ENCODE results near the gene GPR84.
A peak's percentile ranks its signal among the peaks of the same experiment; 100 is the strongest.

GPR84 gene

DNA sequence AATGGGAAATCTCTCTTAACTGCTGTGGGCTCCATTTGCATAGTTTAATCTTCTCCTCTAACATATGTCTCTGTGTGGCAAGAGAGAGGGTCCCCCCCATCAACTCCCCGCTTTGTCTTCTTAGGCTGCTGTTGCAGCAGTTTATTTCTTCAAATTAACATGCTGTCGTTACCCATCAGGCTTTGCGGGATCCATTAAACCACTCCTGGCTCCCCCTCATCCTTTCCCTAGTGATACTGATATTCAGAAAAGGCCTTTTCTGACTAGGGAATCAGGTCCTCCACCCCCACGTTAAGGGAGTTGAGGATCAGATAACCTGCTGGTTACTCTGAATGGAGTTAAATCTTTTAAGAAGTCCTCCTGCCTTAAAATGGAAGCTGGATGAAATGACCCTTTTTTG, 15.2 kb downstream of the GPR84 start:
- DNase-seq (ENCODE audit: low read depth): no peak
- H3K4me3 ChIP-seq (ENCODE audit: control insufficient read depth, low read depth, low read length): no peak overlapping the region
- TF ChIP-seq, protein P1, sequence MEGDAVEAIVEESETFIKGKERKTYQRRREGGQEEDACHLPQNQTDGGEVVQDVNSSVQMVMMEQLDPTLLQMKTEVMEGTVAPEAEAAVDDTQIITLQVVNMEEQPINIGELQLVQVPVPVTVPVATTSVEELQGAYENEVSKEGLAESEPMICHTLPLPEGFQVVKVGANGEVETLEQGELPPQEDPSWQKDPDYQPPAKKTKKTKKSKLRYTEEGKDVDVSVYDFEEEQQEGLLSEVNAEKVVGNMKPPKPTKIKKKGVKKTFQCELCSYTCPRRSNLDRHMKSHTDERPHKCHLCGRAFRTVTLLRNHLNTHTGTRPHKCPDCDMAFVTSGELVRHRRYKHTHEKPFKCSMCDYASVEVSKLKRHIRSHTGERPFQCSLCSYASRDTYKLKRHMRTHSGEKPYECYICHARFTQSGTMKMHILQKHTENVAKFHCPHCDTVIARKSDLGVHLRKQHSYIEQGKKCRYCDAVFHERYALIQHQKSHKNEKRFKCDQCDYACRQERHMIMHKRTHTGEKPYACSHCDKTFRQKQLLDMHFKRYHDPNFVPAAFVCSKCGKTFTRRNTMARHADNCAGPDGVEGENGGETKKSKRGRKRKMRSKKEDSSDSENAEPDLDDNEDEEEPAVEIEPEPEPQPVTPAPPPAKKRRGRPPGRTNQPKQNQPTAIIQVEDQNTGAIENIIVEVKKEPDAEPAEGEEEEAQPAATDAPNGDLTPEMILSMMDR (IDR thresholded peaks at IDR 0.05; ENCODE audit: control insufficient read depth, insufficient read depth, low read depth, low read length, missing control alignments): no peak

DNA sequence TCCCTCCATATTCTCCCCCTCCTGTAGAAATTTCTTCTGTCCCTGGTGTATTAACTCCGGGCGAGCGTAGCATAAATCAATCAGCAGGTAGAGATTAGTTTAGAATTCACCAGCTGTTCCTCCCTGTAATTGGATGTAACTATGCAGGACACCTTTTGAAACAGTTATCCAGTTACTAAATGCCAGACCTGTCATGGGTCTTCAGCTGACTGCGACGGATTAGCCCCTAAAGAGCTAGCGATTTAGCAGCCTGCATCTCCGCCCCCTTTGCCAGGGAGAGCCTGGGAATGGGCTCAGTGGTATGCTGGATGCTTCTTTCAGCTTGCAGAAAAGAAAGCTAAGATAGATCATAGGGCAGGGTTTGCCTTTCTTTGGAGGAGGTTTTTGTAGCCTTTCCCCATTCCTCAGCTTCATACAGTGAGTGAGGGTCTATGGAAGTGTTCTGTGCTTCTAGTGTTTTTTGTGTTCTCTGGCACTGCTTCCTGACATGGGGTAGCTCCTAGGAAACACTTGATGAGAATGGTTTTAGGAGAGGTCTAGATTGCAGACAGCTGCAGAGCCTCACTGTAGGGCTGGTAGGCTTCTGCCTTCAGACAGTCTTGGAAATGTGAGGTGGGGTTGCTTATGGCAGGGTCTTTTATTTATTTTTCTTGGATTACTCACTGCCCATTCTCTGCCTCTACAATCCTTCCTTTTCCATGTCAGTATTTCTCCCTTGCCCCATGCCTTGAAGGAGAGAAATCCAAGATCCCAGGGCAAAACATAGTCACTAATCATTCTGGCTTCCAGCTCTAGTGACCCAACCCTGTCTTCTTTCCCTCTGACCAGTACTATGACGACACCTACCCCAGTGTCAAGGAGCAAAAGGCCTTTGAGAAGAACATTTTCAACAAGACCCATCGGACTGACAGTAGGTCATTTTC, 22.6 kb downstream of the GPR84 start:
- no peak overlapping the region for H3K4me3 ChIP-seq (ENCODE audit: control insufficient read depth, low read depth, low read length)
- TF ChIP-seq, protein P1 (IDR thresholded peaks at IDR 0.05; ENCODE audit: control insufficient read depth, insufficient read depth, low read depth, low read length, missing control alignments): no peak

DNA sequence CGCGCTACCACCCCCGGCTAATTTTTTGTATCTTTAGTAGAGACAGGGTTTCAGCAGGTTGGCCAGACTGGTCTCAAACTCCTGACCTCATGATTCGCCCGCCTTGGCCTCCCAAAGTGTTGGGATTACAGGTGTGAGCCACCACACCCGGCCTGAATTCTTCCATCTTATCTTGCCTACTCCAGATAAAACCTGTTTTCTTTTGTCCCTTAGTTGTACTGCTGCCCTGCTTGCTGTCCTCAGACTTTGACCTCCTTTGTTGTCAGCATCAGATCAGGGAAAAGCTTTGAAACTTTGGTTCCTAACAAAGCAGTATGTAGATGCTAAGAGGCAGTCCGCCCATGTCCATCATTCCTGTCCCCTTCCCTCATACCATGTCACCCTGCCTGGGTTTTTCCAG, 23.4 kb downstream of the GPR84 start:
- H3K4me3 ChIP-seq (ENCODE audit: control insufficient read depth, low read depth, low read length): no peak overlapping the region
- DNase-seq (ENCODE audit: low read depth): no peak
- TF ChIP-seq, protein P1 (IDR thresholded peaks at IDR 0.05; ENCODE audit: control insufficient read depth, insufficient read depth, low read depth, low read length, missing control alignments): no peak

More for the DNA sequence above, 22.6 kb downstream of the GPR84 start:
- no peak for DNase-seq (ENCODE audit: low read depth)

DNA sequence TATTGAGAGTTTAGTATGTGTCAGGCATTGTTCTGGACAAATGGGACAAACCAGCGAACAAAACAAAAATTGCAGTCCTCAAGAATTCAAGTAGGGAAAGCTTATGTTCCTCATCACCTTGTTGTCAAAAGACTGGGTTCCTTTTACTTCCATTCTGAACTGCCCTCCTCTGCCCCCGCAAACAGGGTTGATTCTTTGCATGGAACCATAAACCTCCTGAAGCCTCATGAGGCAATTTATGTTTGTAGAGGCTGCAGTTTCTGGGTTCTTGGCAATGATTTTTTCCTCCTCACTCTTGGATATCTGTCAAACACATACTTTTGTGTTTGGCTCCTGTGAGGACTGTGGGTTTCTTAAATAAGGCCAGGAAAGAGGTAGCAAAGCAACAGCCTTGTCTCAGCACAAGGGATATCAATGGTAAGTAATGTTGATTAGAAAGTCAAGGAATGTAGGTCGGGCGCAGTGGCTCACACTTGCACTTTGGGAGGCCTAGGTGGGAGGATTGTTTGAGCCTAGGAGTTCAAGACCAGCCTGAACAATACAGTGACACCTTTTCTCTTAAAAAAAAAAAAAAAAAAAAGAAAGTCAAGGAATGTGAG, 25.5 kb downstream of the GPR84 start:
- TF ChIP-seq, protein P1 (IDR thresholded peaks at IDR 0.05; ENCODE audit: control insufficient read depth, insufficient read depth, low read depth, low read length, missing control alignments): no peak
- DNase-seq (ENCODE audit: low read depth): no peak
- H3K4me3 ChIP-seq (ENCODE audit: control insufficient read depth, low read depth, low read length): no peak overlapping the region

DNA sequence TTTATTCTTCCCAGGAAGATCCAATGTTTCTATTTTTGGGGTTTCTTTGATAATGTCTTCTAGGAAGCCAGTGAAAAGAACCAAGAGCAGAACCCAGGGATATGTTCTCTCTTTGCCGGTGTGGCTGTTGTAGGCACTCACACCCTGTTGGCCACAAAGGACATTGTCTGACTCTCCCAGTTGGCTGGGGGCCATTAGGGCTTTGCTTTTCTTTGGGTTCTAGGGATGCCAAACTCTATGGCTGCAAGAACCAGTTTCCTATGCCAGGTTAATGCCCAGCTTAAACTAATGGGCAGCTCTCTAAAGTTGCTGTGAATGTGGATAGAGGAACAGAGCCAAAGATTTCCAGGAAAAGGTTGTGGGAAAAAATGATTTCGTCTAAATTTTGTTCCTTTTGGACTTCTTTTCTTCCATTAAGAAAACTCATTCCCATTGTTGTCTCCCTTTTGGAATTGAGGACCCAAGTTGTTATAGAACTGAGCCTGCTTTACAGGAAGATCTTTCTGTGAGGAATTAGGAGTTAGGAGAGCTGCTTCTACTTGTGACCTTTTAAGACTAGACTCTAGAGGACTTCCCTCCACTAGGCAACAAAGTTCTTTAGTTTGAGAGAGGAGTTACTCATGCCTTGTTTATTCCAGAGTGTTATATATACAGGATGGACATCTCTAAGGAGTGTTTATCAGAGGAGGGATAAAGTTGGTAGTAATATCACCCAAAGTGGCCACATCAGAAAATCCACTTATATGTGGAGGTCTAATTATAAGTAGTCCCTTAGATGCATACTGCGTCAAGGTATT, 26.2 kb downstream of the GPR84 start:
- TF ChIP-seq, protein P1 (IDR thresholded peaks at IDR 0.05; ENCODE audit: control insufficient read depth, insufficient read depth, low read depth, low read length, missing control alignments): no peak
- H3K4me3 ChIP-seq (ENCODE audit: control insufficient read depth, low read depth, low read length): no peak overlapping the region
- DNase-seq (ENCODE audit: low read depth): no peak

DNA sequence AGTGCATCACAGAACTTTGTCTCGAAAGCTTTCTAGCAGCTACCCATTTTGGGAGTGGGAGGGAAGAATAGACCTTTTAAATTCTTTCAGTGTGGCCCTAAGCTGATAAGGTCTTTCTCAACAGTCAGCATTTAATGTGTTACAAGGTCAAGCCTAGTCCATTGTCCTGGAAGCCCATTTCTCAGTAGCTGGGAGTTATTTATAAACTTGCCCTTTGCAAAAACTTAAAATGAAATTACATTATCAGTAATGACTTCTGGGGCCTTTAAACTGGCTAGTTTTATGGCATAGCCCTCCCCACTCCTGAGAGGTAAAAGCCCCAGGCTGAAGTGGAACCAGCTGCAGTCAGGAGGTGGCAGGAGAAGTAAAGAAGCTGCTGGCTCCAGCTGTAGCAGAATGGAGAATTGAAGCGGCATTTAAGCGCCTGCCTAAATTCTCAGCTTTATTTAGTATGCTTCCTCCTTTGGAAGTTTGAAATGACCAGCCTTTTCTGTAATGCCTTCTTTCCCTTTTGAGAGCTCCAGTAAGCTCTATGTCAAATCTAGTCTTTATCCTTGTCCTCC, 26.9 kb downstream of the GPR84 start:
- no peak overlapping the region for H3K4me3 ChIP-seq (ENCODE audit: control insufficient read depth, low read depth, low read length)
- TF ChIP-seq, protein P1 (IDR thresholded peaks at IDR 0.05; ENCODE audit: control insufficient read depth, insufficient read depth, low read depth, low read length, missing control alignments): peak; percentile 22
- DNase-seq (ENCODE audit: low read depth): no peak
